ENCODE results near the gene SDF2L1.

The SDF2L1 gene

DNA sequence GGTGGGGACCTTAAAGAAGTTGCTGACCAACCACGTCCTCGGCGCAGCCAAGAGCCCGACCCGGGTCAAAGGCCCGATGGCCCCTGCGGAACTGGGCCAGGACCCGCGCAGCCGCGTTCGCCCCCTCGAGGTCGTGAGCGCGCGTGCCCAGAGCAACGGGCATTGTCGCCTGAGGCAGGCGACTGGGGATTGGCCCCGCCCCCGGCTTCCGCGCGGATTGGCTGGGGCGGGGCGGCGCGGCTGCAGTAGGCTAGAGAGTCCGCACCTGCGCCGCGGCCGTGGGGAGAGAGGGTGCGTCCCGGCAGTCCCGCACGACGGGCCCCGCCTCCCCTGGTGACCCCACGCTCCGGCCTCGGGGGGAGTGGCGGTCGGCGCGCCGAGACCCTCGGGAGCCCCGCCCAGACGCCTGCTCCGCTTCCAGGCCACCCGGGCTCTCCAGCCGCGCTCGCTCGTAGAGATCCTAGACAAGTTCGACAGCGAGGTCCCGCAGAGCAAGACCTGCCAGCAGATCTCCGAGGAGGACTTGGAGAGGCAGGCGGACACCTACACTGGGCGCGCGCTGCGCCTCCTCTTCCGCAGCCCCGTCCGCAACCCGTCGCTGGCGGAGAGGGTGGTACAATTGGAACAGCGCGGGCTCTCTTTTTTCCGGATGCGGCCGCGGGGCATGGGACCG lies 15.4 kb downstream of the SDF2L1 start:
- no peak overlapping the region for H2AFZ ChIP-seq (ENCODE audit: low read length)
- H3K4me1 ChIP-seq (ENCODE audit: insufficient read depth, low read length, severe bottlenecking): peaks cover 29% of the 10 kb centered on the region
- peak overlapping the region; percentile 68 for H3K9ac ChIP-seq (ENCODE audit: low read length)
- TF ChIP-seq, protein P1, sequence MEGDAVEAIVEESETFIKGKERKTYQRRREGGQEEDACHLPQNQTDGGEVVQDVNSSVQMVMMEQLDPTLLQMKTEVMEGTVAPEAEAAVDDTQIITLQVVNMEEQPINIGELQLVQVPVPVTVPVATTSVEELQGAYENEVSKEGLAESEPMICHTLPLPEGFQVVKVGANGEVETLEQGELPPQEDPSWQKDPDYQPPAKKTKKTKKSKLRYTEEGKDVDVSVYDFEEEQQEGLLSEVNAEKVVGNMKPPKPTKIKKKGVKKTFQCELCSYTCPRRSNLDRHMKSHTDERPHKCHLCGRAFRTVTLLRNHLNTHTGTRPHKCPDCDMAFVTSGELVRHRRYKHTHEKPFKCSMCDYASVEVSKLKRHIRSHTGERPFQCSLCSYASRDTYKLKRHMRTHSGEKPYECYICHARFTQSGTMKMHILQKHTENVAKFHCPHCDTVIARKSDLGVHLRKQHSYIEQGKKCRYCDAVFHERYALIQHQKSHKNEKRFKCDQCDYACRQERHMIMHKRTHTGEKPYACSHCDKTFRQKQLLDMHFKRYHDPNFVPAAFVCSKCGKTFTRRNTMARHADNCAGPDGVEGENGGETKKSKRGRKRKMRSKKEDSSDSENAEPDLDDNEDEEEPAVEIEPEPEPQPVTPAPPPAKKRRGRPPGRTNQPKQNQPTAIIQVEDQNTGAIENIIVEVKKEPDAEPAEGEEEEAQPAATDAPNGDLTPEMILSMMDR (IDR thresholded peaks at IDR 0.05; ENCODE audit: low read length): 0 out of 2 replicates have a peak, but pooled peaks have one; percentile 13
- TF ChIP-seq EZH2 (IDR thresholded peaks at IDR 0.05; ENCODE audit: borderline replicate concordance, low read length): no peak
- peaks cover 11% of the 10 kb centered on the region; the same call in 1 of the 2 replicates for H3K36me3 ChIP-seq (ENCODE audit: insufficient read depth, low read length)
- peak overlapping the region; percentile 64 for H3K4me3 ChIP-seq (ENCODE audit: low read depth, low read length, poor library complexity, severe bottlenecking)
- peak overlapping the region; percentile 78 for H3K4me2 ChIP-seq (ENCODE audit: low read length)
- H3K27me3 ChIP-seq (ENCODE audit: insufficient read depth, low read length): no peaks in the 10 kb centered on the region; the same call in 1 of the 2 replicates
- H3K27ac ChIP-seq (ENCODE audit: low read depth, low read length, poor library complexity, severe bottlenecking): peak overlapping the region; percentile 67
- H4K20me1 ChIP-seq (ENCODE audit: insufficient read depth, low read length): no peaks in the 10 kb centered on the region
- H3K9me3 ChIP-seq (ENCODE audit: low read length): no peaks in the 10 kb centered on the region
- no peaks in the 10 kb centered on the region for H3F3A ChIP-seq (ENCODE audit: insufficient read depth, low read length)
- no peaks in the 10 kb centered on the region for H3K9me2 ChIP-seq (ENCODE audit: low read depth, low read length)
- no peaks in the 10 kb centered on the region for H3K79me2 ChIP-seq (ENCODE audit: insufficient read depth, low read length)

DNA sequence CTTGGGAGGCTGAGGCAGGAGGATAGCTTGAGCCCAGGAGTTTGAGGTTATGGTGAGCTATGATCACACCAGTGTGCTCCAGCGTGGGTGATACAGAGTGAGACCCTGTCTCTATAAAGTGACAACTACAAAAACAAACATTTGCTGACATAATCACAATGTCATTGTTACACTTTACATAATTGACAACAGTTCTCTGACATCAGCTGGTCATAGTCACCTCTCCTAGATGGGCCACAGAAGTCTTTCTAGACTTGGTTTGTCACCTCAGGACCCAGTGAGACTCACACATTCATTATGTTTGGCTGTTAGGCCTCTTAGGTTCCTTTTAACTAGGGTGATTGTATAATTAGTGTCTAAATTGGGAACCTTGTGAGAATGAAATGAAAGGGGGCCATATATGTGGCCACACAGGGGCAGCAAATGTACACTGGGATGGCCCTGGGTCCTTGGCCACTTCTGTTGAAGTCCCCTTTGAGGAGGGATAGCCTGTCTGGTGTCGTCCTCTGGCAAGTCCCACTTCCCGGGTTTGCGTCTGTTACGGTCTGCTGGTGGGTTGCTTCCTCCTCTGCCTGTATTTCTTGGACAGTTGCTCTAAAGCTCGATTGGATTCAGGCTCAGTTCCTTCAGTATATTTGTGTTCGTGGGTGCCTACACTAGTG lies 17.9 kb downstream of the SDF2L1 start:
- Histone ChIP-seq H3K9me2 (ENCODE audit: low read depth, low read length) (no peaks in the 10 kb centered on the region), H4K20me1 (ENCODE audit: insufficient read depth, low read length) (no peaks in the 10 kb centered on the region), H3K4me1 (ENCODE audit: insufficient read depth, low read length, severe bottlenecking) (peaks cover 20% of the 10 kb centered on the region), H3K27ac (ENCODE audit: low read depth, low read length, poor library complexity, severe bottlenecking) (no peak overlapping the region), H3K9ac (ENCODE audit: low read length) (no peak overlapping the region), H3K4me2 (ENCODE audit: low read length) (no peak overlapping the region), H3K36me3 (ENCODE audit: insufficient read depth, low read length) (no peaks in the 10 kb centered on the region), H3K79me2 (ENCODE audit: insufficient read depth, low read length) (no peaks in the 10 kb centered on the region), H3K27me3 (ENCODE audit: insufficient read depth, low read length) (no peaks in the 10 kb centered on the region; the same call in 1 of the 2 replicates), H3K9me3 (ENCODE audit: low read length) (no peaks in the 10 kb centered on the region), H3F3A (ENCODE audit: insufficient read depth, low read length) (no peaks in the 10 kb centered on the region), H3K4me3 (ENCODE audit: low read depth, low read length, poor library complexity, severe bottlenecking) (no peak overlapping the region), H2AFZ (ENCODE audit: low read length) (no peak overlapping the region)
- no peak for TF ChIP-seq EZH2 (IDR thresholded peaks at IDR 0.05; ENCODE audit: borderline replicate concordance, low read length)
- TF ChIP-seq, protein P1 (IDR thresholded peaks at IDR 0.05; ENCODE audit: low read length): no peak

DNA sequence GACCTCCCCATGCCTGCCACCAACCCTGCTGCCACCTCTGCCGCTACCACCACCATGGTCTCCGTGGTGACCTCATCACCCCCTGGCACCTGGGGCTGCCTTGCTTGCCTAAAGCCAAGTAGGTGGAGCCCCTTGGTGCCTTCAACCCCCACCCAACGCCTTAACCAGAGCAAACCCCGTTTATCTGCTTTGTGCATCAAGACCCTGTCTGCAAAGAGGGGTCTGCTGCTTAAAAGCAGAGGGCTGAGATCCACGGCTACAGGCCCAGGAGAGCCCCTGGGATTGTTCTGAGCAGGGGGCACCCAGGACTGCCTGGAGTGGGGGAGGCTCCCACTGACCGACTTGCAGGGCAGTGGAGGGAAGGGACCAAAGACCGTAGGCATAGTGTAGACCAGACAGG lies 18.8 kb downstream of the SDF2L1 start:
- H3K9ac ChIP-seq (ENCODE audit: low read length): no peak overlapping the region
- H2AFZ ChIP-seq (ENCODE audit: low read length): no peak overlapping the region
- TF ChIP-seq EZH2 (IDR thresholded peaks at IDR 0.05; ENCODE audit: borderline replicate concordance, low read length): no peak
- TF ChIP-seq, protein P1 (IDR thresholded peaks at IDR 0.05; ENCODE audit: low read length): no peak
- no peak overlapping the region for H3K27ac ChIP-seq (ENCODE audit: low read depth, low read length, poor library complexity, severe bottlenecking)
- H4K20me1 ChIP-seq (ENCODE audit: insufficient read depth, low read length): no peaks in the 10 kb centered on the region
- no peaks in the 10 kb centered on the region; the same call in 1 of the 2 replicates for H3K27me3 ChIP-seq (ENCODE audit: insufficient read depth, low read length)
- no peak overlapping the region for H3K4me2 ChIP-seq (ENCODE audit: low read length)
- no peaks in the 10 kb centered on the region for H3K9me2 ChIP-seq (ENCODE audit: low read depth, low read length)
- H3K79me2 ChIP-seq (ENCODE audit: insufficient read depth, low read length): no peaks in the 10 kb centered on the region
- no peaks in the 10 kb centered on the region for H3K36me3 ChIP-seq (ENCODE audit: insufficient read depth, low read length)
- no peaks in the 10 kb centered on the region for H3K9me3 ChIP-seq (ENCODE audit: low read length)
- H3K4me1 ChIP-seq (ENCODE audit: insufficient read depth, low read length, severe bottlenecking): peaks cover 27% of the 10 kb centered on the region
- H3K4me3 ChIP-seq (ENCODE audit: low read depth, low read length, poor library complexity, severe bottlenecking): no peak overlapping the region
- H3F3A ChIP-seq (ENCODE audit: insufficient read depth, low read length): no peaks in the 10 kb centered on the region

All from OCI-LY1 (cell line).